GM21381 (cell line): ENCODE measurements around the gene VIP.

Source experiments
- ATAC-seq: cut with Tn5 transposase; IDR thresholded peaks from one replicate; pipeline ENCODE4 v1.9.1; 2021; ENCODE audit warnings: mild to moderate bottlenecking, moderate library complexity; ENCODE audit not compliant: unreplicated experiment

Gene VIP

GRCh38 chr6:152775428-152775827 lies 24.8 kb downstream of the VIP start:
- ATAC-seq: no peak

GRCh38 chr6:152776833-152777232 lies 26.2 kb downstream of the VIP start:
- ATAC-seq: no peak

- ATAC-seq: no peak
These were observed 32.8 kb downstream of the VIP start for GRCh38 chr6:152783217-152783878.

GRCh38 chr6:152794696-152795095 lies 44.1 kb downstream of the VIP start:
- ATAC-seq: no peak

- no peak for ATAC-seq
These were observed 53.6 kb downstream of the VIP start for GRCh38 chr6:152804150-152804549.
